Keratinocyte (primary cell): ENCODE measurements around the gene DRD5.

Experiments
- EZH2 ChIP-seq: IDR thresholded peaks from one replicate; pipeline ENCODE4 v1.6.1; 2012; ENCODE audit warnings: inconsistent platforms, mild to moderate bottlenecking, low read length, moderate library complexity
- TF ChIP-seq, protein P1 (sequence below), 3 experiments: IDR thresholded peaks in 1 of 3; conservative IDR thresholded peaks in 1 of 3; optimal IDR thresholded peaks in 1 of 3; 2 replicates in 2 of 3; 3 replicates in 1 of 3; pipeline versions ENCODE3 to v1.5.1; 2011; ENCODE audit warnings: low read length in 3 of 3, mild to moderate bottlenecking in 3 of 3, moderate library complexity in 2 of 3, control low read depth in 1 of 3, inconsistent platforms in 1 of 3; ENCODE audit not compliant: insufficient read depth in 2 of 3; ENCODE audit errors: extremely low read depth in 1 of 3

DNA sequence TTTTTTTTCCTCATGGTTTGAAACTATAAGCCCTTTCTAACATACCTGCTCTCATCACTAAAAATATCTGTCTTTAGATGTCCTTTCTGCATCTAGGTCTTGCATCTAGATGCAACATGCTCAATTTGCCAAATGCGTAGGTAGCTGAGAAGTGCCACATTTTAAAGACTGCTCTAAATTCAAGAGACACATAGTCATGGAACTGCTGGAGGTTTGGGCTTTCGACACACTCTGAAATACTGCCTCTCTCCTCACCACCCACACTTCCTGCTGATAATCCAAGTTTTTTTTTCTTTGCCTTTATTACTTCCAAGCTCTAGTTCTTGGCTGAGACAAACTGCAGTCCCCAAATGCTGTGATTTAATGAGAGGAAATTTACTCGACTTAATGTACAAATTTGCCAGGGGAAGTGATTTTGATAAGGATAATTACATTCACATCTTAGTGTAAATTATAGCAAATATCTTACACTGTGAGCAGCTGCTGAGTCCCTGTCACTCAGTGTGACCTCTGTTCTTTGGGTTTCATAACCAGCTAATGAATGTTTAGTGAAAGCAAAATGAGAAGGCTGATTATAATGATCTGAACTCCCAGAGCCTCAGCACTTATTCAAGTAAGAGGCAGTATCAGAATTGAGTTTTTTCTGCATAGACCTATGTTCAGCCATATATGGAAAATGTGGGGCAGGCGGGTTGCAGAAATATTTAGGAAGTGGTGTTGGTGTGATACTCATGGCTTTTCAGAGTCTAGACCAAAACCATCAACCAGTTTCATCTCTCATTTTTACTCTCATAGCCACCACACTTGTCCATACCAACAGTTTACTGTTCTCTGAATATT lies 31.3 kb downstream of the DRD5 start:
- TF ChIP-seq, protein P1, sequence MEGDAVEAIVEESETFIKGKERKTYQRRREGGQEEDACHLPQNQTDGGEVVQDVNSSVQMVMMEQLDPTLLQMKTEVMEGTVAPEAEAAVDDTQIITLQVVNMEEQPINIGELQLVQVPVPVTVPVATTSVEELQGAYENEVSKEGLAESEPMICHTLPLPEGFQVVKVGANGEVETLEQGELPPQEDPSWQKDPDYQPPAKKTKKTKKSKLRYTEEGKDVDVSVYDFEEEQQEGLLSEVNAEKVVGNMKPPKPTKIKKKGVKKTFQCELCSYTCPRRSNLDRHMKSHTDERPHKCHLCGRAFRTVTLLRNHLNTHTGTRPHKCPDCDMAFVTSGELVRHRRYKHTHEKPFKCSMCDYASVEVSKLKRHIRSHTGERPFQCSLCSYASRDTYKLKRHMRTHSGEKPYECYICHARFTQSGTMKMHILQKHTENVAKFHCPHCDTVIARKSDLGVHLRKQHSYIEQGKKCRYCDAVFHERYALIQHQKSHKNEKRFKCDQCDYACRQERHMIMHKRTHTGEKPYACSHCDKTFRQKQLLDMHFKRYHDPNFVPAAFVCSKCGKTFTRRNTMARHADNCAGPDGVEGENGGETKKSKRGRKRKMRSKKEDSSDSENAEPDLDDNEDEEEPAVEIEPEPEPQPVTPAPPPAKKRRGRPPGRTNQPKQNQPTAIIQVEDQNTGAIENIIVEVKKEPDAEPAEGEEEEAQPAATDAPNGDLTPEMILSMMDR (optimal IDR thresholded peaks at IDR 0.05 in 1 of 3, IDR thresholded peaks at IDR 0.05 in 1 of 3, conservative IDR thresholded peaks at IDR 0.05 in 1 of 3; ENCODE audit: extremely low read depth in 1 of 3, insufficient read depth in 2 of 3, low read length in 3 of 3) = no peak
- TF ChIP-seq EZH2 = no peak
